HG02884 (cell line): Measurements from ENCODE around the gene RAF1.
"Not testable (repeated sequence)": the region's sequence is repeated elsewhere in the genome, so short reads cannot be mapped to it uniquely, and the experiment has no call there.

ENCODE experiments used
- ATAC-seq: cut with Tn5 transposase; IDR thresholded peaks from one replicate; pipeline ENCODE4 v1.9.1; 2021; ENCODE audit warnings: mild to moderate bottlenecking, moderate library complexity; ENCODE audit not compliant: unreplicated experiment

The RAF1 gene

GRCh38 chr3:12643010-12643380, 20.9 kb downstream of the RAF1 start:
- no peak for ATAC-seq

- ATAC-seq: not testable (repeated sequence)
Observed at GRCh38 chr3:12640853-12641252, 23.1 kb downstream of the RAF1 start.

GRCh38 chr3:12638105-12638504, 25.8 kb downstream of the RAF1 start:
- ATAC-seq: no peak

DNA sequence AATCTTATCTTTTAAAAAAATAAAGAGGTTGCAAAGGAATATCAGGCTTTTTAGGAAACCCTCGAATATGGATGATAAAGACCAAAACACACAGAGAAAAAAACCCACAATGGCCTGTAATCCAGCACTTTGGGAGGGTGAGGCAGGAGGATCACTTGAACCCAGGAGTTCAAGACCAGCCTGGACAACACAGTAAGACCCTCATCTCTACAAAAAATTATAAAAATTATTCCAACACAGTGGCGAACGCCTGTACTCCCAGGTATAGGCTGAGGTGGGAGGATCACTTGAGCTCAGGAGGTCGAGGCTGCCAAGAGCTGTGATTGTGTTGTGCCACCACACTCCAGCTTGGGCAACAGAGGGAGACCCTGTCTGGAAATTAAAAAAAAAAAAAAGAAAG, 30.8 kb downstream of the RAF1 start:
- ATAC-seq: no peak

DNA sequence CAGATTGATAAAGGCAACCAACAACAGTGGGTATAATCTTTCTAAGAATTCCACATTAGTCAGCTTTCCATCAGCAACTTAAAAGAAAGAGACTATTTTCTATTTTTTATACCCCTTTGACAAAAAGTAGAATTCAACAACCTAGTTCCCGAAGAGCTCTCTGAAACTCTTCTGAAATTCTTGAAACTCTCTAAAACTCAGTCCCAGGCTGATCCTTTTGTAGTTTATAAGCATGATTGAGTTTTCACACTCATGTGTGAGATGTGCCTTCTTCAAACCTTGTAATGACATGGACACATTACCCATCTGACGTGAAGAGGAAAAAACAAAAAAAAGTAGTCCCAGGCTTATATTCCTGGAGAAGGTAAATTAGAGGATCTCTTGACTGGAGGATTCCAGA, 31.4 kb downstream of the RAF1 start:
- ATAC-seq: no peak

GRCh38 chr3:12630843-12631242, 33.1 kb downstream of the RAF1 start:
- ATAC-seq: not testable (repeated sequence)

- ATAC-seq: no peak
Observed at GRCh38 chr3:12630292-12630691, 33.6 kb downstream of the RAF1 start.

GRCh38 chr3:12629560-12629959, 34.4 kb downstream of the RAF1 start:
- no peak for ATAC-seq

- no peak for ATAC-seq
Observed at GRCh38 chr3:12628813-12629212, 35.1 kb downstream of the RAF1 start.

DNA sequence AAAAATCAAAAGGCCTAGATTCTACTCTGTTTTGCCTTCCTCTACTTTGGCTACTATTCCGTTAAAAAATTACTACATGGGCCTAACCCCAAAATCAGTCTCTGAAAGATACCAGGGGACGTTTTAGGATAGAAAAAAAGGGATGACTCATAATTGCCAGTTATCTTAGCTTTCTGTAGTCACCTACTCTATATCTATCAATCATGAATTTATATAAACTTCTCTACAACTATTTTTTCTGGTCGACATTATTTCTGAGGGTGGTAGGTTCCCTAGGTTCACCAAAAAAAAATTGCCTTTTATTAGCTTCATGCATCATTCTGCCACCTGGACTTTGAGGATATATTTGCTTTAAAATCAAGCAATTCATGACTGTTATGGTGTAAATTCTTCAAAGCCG, 36.5 kb downstream of the RAF1 start:
- no peak for ATAC-seq

DNA sequence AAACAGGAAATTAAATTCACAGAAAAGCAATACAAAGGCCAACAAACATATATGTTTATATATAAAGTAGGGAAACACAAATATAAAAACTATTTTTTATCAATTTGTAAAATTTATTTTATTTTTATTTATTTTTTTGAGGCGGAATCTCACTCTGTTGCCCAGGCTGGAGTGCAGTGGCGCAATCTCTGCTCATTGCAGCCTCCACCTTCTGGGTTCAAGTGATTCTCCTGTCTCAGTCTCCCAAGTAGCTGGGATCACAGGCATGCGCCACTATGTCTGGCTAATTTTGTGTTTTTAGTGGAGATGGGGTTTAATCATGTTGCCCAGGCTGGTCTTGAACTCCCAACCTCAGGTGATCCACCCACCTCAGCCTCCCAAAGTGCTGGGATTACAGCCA, 39.0 kb downstream of the RAF1 start:
- not testable (repeated sequence) for ATAC-seq

DNA sequence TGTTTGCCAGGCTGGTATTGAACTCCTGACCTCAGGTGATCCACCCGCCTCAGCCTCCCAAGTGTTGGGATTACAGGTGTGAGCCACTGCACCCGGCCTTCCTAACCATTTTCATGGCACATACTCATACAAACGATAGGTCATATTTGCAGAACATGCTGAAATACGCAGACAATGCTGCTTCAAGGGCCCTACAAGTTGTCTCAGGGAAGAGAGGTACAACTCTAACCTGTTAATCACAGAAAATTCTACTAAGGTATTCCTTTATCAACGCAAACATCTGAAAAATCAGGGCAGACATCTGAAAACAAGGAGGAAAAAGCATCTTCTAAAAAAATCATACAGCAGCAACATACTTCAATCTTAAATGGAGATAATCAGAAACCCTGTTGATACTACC, 39.9 kb downstream of the RAF1 start:
- ATAC-seq: no peak

DNA sequence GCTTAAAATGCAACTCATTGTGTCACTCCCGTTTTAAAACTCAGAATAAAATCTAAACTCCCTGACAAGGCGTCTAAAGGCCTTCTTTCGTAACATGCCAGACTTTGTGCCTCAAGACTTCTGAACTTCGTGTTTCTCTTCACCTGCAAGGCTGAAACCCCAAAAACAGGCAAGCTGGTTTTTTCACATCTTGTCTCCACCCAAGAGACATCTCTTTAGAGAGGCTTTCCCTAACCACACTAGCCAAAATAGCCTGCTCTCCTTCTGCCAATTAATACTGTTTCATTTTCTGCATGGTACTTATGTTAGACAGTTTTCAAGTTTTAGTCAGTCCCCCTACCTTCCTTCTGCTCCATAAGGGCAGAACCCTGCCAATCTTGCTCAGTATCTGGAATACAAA, 41.6 kb downstream of the RAF1 start:
- ATAC-seq: no peak

DNA sequence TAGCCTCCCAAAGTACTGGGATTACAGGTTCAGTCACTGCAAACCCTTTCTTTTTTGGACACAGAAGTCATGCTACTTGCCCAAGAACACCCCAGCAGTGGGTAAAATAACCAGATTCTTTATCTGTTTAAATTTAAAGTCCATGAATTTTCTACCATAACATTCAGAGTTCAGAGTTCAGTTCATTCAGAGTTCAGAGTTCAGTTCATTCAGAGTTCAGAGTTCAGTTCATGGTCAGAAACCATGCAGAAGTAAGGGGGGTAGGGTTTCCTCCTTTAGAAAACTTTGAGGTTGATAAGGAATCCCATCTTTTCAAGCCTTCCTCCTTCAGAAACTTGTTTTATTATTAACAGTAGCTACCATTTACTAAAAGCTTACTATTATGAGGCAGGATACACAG, 43.2 kb downstream of the RAF1 start:
- ATAC-seq: no peak

DNA sequence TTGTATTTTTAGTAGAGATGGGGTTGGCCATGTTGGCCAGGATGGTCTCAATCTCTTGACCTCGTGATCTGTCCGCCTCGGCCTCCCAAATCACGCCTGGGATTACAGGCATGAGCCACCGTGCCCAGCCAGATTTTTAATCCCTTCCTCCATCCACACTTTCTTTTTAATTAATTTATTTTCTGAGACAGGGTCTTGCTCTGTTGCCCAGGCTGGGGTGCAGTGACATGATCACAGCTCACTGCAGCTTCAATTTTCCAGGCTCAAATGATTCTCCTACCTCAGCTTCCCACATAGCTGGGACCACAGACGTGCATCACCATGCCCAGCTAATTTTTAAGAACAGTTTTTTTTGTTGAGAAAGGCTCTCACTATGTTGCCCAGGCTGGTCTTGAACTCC, 43.6 kb downstream of the RAF1 start:
- no peak for ATAC-seq

DNA sequence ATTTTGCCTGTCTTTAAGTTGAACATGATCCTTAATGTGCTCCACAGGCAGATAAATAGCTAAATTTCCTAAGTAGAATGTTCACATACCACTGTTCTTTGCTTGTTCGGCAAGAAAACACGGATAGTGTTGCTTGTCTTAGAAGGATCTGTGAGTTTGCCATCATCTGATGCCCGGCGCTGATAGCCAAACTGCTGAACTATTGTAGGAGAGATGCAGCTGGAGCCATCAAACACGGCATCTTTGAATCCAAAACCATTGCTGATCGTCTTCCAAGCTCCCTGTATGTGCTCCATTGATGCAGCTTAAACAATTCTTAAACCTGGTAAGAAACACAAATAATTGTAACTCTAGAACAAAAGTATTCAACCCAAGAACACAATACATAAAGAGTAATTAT, 45.5 kb downstream of the RAF1 start:
- no peak for ATAC-seq

DNA sequence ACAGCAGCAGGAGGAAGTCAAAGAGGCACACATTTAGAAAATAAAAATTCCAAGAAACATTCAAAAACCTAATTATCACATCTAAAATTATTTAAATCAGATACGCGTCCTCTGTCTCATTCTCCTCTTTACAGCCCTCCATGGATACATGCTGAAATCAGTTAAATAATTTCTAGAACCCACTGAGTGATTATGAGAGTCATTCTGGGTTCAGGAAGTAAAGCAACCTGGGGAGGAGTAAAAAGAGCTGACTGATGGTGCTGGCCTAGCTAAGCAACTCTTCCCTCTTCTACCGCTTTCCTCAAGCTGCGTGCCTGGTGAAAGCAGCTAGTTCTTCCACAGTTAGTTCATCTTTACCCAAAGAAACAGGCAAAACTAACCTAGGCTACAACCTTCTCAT, 48.7 kb downstream of the RAF1 start:
- ATAC-seq: no peak

GRCh38 chr3:12613250-12613649, 50.7 kb downstream of the RAF1 start:
- no peak for ATAC-seq

DNA sequence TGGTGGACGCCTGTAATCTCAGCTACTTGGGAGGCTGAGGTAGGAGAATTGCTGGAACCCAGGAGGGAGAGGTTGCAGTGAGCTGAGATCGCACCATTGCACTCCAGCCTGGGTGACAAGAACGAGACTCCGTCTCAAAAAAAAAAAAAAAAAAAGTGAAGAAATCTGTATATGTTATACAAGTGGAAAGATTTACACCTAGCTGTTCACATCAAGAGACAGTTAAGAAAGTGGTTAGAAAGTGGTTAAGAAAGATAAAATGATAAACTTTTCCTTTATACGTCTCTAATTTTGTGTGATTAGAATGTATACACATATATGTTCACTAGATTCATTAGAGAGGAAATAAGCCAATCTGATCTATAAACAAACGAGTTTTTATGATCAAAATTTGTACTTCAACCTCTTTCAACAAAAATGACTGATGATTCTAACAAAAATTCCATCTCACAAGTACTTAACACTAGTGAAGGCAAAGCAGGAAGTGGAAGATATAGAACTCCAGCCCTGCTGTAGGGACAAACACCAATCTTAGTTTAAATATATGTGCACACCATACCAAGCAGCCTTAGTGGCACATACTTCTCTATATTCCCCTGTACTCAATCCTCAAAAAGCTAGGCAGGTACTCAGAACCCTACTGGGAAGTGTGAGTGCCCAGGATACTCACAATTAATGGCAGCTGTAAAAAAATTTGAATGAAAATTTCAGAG, 51.2 kb downstream of the RAF1 start:
- ATAC-seq: no peak

DNA sequence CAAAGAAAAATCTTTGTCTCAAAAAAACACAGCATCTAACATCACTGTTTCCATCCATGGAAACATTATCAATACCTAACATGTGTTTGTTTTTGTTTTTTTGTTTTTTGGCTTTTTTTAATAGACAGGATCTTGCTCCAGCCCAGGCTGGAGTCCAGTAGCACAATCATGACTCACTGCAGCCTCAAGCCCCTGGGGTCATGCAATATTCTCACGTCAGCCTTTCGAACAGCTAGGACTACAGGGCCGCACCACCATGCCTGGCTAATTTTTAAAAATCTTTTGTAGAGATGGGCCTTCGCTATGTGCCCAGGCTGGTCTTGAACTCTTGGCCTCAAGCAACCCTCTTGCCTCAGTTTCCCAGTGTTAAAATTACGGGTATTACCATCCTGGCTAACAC, 52.8 kb downstream of the RAF1 start:
- ATAC-seq: no peak

DNA sequence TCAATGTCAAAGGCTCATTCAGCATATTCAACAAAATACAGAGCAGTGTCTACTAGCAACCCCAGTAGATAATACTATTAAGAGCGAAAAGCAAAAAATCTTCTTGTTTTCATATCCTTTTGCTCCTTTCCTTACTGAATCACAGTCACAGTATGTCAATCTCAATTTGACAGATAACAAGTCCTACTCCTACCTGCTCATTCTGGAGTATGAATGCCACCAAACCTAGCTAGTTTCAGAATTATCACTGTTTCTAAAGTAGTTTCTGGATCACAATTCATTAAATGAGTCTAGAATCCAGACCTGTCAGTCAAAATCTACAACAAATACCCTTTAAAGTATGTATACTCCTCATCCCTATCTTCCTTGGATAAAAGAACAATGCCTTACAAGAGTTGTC, 55.5 kb downstream of the RAF1 start:
- no peak for ATAC-seq

GRCh38 chr3:12603969-12604368, 59.9 kb downstream of the RAF1 start:
- ATAC-seq: no peak

DNA sequence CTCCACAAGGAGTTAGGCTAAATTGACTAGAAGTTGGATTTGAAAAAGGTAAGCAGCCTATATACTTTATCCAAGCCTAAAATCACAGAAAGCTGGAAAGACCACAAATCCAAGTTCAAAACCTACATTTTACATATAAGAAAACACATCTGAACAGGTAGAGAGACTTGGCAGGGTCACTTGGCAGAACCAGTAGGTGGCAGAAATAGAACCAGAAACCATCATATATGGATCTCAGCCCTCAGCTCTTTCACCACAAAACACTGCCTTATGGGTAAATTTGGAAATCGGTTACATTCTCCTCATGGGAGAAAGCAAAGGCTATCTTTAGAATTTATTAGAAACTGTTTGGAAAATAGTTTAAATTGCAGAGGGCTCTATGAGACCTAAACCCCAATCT, 62.8 kb downstream of the RAF1 start:
- ATAC-seq: no peak
